ENCODE measurements around the gene CEBPE.

CEBPE gene

GRCh38 chr14:23143911-23144310 is 24.9 kb upstream of the CEBPE start:
- no peak for DNase-seq (ENCODE audit: low spot score)

GRCh38 chr14:23142826-23143225 is 23.8 kb upstream of the CEBPE start:
- DNase-seq (ENCODE audit: low spot score), result no peak

GRCh38 chr14:23141706-23142444 is 22.8 kb upstream of the CEBPE start:
- no peak for DNase-seq (ENCODE audit: low spot score)

- DNase-seq (ENCODE audit: low spot score), result no peak
These were observed 21.3 kb upstream of the CEBPE start for GRCh38 chr14:23140371-23140770.

- no peak for DNase-seq (ENCODE audit: low spot score)
These were observed 20.8 kb upstream of the CEBPE start for GRCh38 chr14:23139874-23140273.

- no peak for DNase-seq (ENCODE audit: low spot score)
These were observed 18.9 kb upstream of the CEBPE start for GRCh38 chr14:23137813-23138535.

- no peak for DNase-seq (ENCODE audit: low spot score)
These were observed 18.2 kb upstream of the CEBPE start for GRCh38 chr14:23137192-23137812.

GRCh38 chr14:23136566-23137133 is 17.6 kb upstream of the CEBPE start:
- no peak for DNase-seq (ENCODE audit: low spot score)

GRCh38 chr14:23132970-23133369 is 13.9 kb upstream of the CEBPE start:
- no peak for DNase-seq (ENCODE audit: low spot score)

- DNase-seq (ENCODE audit: low spot score), result no peak
These were observed 12.4 kb upstream of the CEBPE start for GRCh38 chr14:23131482-23131881.

GRCh38 chr14:23130871-23131270 is 11.8 kb upstream of the CEBPE start:
- no peak for DNase-seq (ENCODE audit: low spot score)

- no peak for DNase-seq (ENCODE audit: low spot score)
These were observed 10.8 kb upstream of the CEBPE start for GRCh38 chr14:23129759-23130316.

- no peak for DNase-seq (ENCODE audit: low spot score)
These were observed 10.1 kb upstream of the CEBPE start for GRCh38 chr14:23128969-23129758.

- DNase-seq (ENCODE audit: low spot score), result no peak
These were observed 8.8 kb upstream of the CEBPE start for GRCh38 chr14:23127861-23128260.

- DNase-seq (ENCODE audit: low spot score), result no peak
These were observed 7.7 kb upstream of the CEBPE start for GRCh38 chr14:23126548-23127278.

GRCh38 chr14:23125933-23126524 is 7.0 kb upstream of the CEBPE start:
- no peak for DNase-seq (ENCODE audit: low spot score)

- no peak for DNase-seq (ENCODE audit: low spot score)
These were observed 6.0 kb upstream of the CEBPE start for GRCh38 chr14:23125011-23125410.

GRCh38 chr14:23124337-23124954 is 5.4 kb upstream of the CEBPE start:
- no peak for DNase-seq (ENCODE audit: low spot score)

GRCh38 chr14:23123419-23123818 is 4.4 kb upstream of the CEBPE start:
- no peak for DNase-seq (ENCODE audit: low spot score)

GRCh38 chr14:23122086-23122485 is 3.0 kb upstream of the CEBPE start:
- DNase-seq (ENCODE audit: low spot score), result no peak
